ENCODE measurements around the gene TOMT. TPM values are rescaled to one million over a fixed set of nuclear protein-coding genes. Genes with fewer than 3 reads are reported as not detected.

TOMT gene
- total RNA-seq, 4 donors from 2014 or later = not detected

DNA sequence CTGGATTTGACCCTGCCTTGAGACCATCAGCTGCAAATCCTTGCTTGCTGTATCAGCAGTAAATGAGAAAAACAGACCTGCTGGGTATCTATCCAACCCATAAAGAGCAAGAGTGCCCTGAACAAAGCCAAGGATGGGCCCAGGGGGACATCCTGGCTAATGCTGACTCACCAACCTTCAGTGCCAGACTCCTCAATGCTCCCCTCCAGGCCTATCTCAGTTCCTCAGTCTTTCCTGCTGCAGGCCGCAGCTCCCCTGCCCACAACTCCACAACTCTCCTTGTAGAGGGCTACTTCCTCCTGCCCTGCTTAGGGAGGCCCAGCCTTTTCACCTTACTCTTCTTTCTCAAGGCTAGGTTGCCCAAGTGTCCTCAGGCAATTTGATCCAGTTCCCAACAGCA, 5.3 kb upstream of the TOMT start:
- Histone ChIP-seq H3K27me3 (no peaks in the 10 kb centered on the region), H3K9me3 (no peaks in the 10 kb centered on the region), H3K4me1 (peaks cover 52% of the 10 kb centered on the region), H3K36me3 (peaks cover 44% of the 10 kb centered on the region), H3K4me3 (no peak overlapping the region), H3K27ac (peak overlapping the region; percentile 9)
- no peak for DNase-seq (ENCODE audit: low spot score in 2 of 2)
- 45% methylated on average over 1 of the region's 1 CpG for WGBS
- TF ChIP-seq POLR2A (IDR thresholded peaks at IDR 0.05) (no peak), EP300 (IDR thresholded peaks at IDR 0.05) (no peak), POLR2AphosphoS5 (IDR thresholded peaks at IDR 0.05) (no peak)
- TF ChIP-seq, protein P1, sequence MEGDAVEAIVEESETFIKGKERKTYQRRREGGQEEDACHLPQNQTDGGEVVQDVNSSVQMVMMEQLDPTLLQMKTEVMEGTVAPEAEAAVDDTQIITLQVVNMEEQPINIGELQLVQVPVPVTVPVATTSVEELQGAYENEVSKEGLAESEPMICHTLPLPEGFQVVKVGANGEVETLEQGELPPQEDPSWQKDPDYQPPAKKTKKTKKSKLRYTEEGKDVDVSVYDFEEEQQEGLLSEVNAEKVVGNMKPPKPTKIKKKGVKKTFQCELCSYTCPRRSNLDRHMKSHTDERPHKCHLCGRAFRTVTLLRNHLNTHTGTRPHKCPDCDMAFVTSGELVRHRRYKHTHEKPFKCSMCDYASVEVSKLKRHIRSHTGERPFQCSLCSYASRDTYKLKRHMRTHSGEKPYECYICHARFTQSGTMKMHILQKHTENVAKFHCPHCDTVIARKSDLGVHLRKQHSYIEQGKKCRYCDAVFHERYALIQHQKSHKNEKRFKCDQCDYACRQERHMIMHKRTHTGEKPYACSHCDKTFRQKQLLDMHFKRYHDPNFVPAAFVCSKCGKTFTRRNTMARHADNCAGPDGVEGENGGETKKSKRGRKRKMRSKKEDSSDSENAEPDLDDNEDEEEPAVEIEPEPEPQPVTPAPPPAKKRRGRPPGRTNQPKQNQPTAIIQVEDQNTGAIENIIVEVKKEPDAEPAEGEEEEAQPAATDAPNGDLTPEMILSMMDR (IDR thresholded peaks at IDR 0.05) = no peak

- 35% methylated on average over 4 of the region's 4 CpGs for WGBS
- H3K9me3 ChIP-seq = no peaks in the 10 kb centered on the region
- H3K36me3 ChIP-seq = peaks cover 32% of the 10 kb centered on the region
- H3K27ac ChIP-seq = peak overlapping the region; percentile 93
- TF ChIP-seq POLR2AphosphoS5 (IDR thresholded peaks at IDR 0.05) = no peak
- TF ChIP-seq EP300 (IDR thresholded peaks at IDR 0.05) = no peak
- H3K4me3 ChIP-seq = peak overlapping the region; percentile 79
- no peak for DNase-seq (ENCODE audit: low spot score in 2 of 2)
- peaks cover 52% of the 10 kb centered on the region for H3K4me1 ChIP-seq
- H3K27me3 ChIP-seq = no peaks in the 10 kb centered on the region
Observed at GRCh38 chr11:72102162-72102561, 3.6 kb upstream of the TOMT start.

DNA sequence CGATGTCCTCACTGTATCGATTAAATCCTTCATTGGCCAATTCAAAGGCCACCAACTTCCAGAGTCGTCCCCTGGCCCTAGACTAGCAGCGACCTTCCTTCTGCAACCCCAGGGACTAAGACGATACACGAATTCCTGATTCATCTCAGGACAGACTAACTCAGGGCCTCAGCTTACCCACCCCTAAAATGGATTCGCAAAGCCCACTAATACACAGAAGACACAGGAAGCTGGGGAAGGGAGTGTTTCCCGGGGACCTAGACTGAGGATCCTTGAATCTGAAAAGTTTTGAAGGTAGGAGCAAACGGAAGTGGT, 3.1 kb upstream of the TOMT start:
- peak overlapping the region; percentile 79 for H3K4me3 ChIP-seq
- no peaks in the 10 kb centered on the region for H3K27me3 ChIP-seq
- H3K27ac ChIP-seq = peak overlapping the region; percentile 93
- peaks cover 52% of the 10 kb centered on the region for H3K4me1 ChIP-seq
- H3K9me3 ChIP-seq = no peaks in the 10 kb centered on the region
- H3K36me3 ChIP-seq = peaks cover 28% of the 10 kb centered on the region
- no peak for TF ChIP-seq POLR2AphosphoS5 (IDR thresholded peaks at IDR 0.05)
- TF ChIP-seq POLR2A (IDR thresholded peaks at IDR 0.05) = no peak
- no peak for TF ChIP-seq EP300 (IDR thresholded peaks at IDR 0.05)
- TF ChIP-seq, protein P1 (IDR thresholded peaks at IDR 0.05) = no peak
- WGBS = 2% methylated on average over 9 of the region's 9 CpGs
- DNase-seq (ENCODE audit: low spot score in 2 of 2) = no peak

DNA sequence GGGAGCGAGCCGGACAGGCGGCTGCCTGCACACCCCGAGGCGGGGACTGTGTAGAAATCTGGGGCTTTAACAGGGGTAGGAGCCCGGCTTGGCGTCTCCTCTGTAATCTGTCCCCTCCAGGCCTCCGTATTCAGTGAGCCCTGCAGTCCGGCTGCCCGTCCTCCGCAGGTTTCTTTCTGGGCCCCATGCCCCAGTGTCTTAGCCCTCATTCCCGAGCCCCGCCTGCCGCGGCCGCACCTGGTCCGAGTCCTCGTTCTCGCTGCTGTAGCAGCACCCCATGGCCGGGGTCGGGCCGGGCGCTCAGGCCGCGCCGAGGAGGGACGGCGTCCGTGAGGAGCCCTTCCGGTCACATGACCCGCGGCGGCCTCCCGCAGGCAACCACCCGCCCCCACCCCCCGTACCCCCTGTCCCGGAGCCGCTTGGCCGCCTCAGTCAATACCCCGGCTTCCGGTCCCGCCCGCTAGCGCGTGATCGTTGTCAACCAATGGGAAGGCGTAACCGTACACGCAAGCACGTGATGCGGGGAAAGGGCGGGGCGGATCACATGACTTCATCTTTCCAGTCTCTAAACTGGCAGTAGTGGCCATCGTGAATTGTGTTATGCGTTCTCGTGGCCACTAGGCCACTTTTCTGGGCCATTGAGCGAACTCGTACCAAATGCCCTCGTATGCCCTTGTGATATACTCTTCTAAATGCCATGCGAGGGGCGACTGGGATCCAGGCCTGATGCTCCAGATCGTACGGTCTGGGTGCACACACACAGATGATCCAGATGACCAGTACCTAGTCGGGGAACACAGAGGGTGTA, 2.6 kb upstream of the TOMT start, which contains the start of gene LAMTOR1:
Gene LAMTOR1, minus strand, starts transcription at position 352 of the 808 bp plus-strand sequence. Its CDS starts 73 bp downstream, at position 279.
- Histone ChIP-seq H3K4me3 (peak within 1 kb of the TSS; percentile 79), H3K27ac (peak within 1 kb of the TSS; percentile 93), H3K27me3 (no peaks in the 10 kb centered on the region), H3K9me3 (no peaks in the 10 kb centered on the region), H3K36me3 (peaks cover 27% of the 10 kb centered on the region), H3K4me1 (peaks cover 52% of the 10 kb centered on the region)
- peak; percentile 100 for DNase-seq (ENCODE audit: low spot score in 2 of 2)
- TF ChIP-seq POLR2A (IDR thresholded peaks at IDR 0.05) (peak; percentile 19 to 63), EP300 (IDR thresholded peaks at IDR 0.05) (no peak), POLR2AphosphoS5 (IDR thresholded peaks at IDR 0.05) (peak; percentile 24 to 76 (median 67))
- TF ChIP-seq, protein P1 (IDR thresholded peaks at IDR 0.05) = peak; percentile 44 to 60
- WGBS = 3% methylated on average over 25 of the region's 64 CpGs

- H3K9me3 ChIP-seq = no peaks in the 10 kb centered on the region
- no peaks in the 10 kb centered on the region for H3K27me3 ChIP-seq
- WGBS = 76% methylated on average over 11 of the region's 11 CpGs
- no peak for DNase-seq (ENCODE audit: low spot score in 2 of 2)
- TF ChIP-seq, protein P1 (IDR thresholded peaks at IDR 0.05) = no peak
- no peak for TF ChIP-seq EP300 (IDR thresholded peaks at IDR 0.05)
- TF ChIP-seq POLR2A (IDR thresholded peaks at IDR 0.05) = no peak
- TF ChIP-seq POLR2AphosphoS5 (IDR thresholded peaks at IDR 0.05) = no peak
- peak overlapping the region; percentile 79 for H3K4me3 ChIP-seq
- peaks cover 27% of the 10 kb centered on the region for H3K36me3 ChIP-seq
- peaks cover 51% of the 10 kb centered on the region for H3K4me1 ChIP-seq
- peak overlapping the region; percentile 93 for H3K27ac ChIP-seq
Observed at GRCh38 chr11:72103754-72104167, 2.0 kb upstream of the TOMT start.

Data from suprapubic skin (tissue), 4 donors.